Right lobe of liver (tissue), 6 donors: ENCODE measurements around the gene BCKDHA. TPM values are rescaled to one million over a fixed set of nuclear protein-coding genes. Genes with fewer than 3 reads are reported as not detected.

ENCODE experiments used
- ATAC-seq, 4 donors: fragments of 200-7000 bp; cut with Tn5 transposase; one replicate each; pipeline ENCODE4 v1.9.1; 2020; ENCODE audit warnings: mild to moderate bottlenecking in 4 of 4, moderate library complexity in 4 of 4
- DNase-seq, 3 donors: peaks; one replicate each; pipeline ENCODE4 v3.0.0-alpha.2; 2020
- H3K27ac ChIP-seq, 3 donors: fragments of 200-600 bp; one replicate each; pipeline ENCODE4 v1.8.0; 2022
- H3K27me3 ChIP-seq, 2 donors: fragments of 200-600 bp; one replicate each; pipeline ENCODE4 v1.8.0; 2022
- H3K36me3 ChIP-seq, 4 donors: fragments of 200-600 bp; sonication (generic) in 1 of 4; one replicate each; pipeline versions ENCODE4 v1.5.1 to v1.8.0; 2017 to 2022; ENCODE audit warnings: control low read depth in 1 of 4
- H3K4me1 ChIP-seq, 4 donors: fragments of 200-600 bp; sonication (generic) in 1 of 4; one replicate each; pipeline versions ENCODE4 v1.5.1 to v1.8.0; 2017 to 2022; ENCODE audit warnings: control low read depth in 1 of 4
- H3K4me3 ChIP-seq, 3 donors: fragments of 200-600 bp; one replicate each; pipeline ENCODE4 v1.8.0; 2022
- H3K9me3 ChIP-seq, 4 donors: fragments of 200-600 bp; sonication (generic) in 1 of 4; one replicate each; pipeline versions ENCODE4 v1.5.1 to v1.8.0; 2017 to 2022; ENCODE audit warnings: control low read depth in 1 of 4
- CTCF ChIP-seq, 4 donors: fragments of 200-600 bp in 3 of 4; fragments of 450-650 bp in 1 of 4; IDR thresholded peaks; one replicate each; pipeline versions ENCODE4 v1.5.1 to v1.8.0; 2016 to 2022; ENCODE audit warnings: antibody characterized with exemption in 4 of 4, mild to moderate bottlenecking in 2 of 4
- POLR2A ChIP-seq: fragments of 450-650 bp; IDR thresholded peaks from one replicate; pipeline ENCODE4 v1.6.1; 2017; ENCODE audit warnings: antibody characterized with exemption, mild to moderate bottlenecking
- WGBS: methylation state at CpG from one replicate; pipeline ENCODE4 v1.1.6; 2018; ENCODE audit warnings: low coverage, low lambda C conversion rate; ENCODE audit not compliant: insufficient coverage; ENCODE audit errors: missing lambda C conversion rate; 5-methylcytosine and 5-hydroxymethylcytosine counted together
- intact Hi-C, 2 donors: fragments of 100-400 bp; cut with DNase I; formaldehyde crosslinking; loops; one replicate each; pipeline versions ENCODE4 v1.11.2 to v1.14.1; 2022
- long read RNA-seq: library from polyadenylated mRNA; unstranded; transcript quantifications from one replicate; pipeline ENCODE4 v2.0.0, GENCODE V29; 2019
- total RNA-seq, 6 experiments: library from RNA; depleted of rRNA in 2 of 6; stranded (reverse); fragments of >200 nt in 2 of 6; fragmentation: NEBNext Ultra II Directional in 3 of 6; extraction: Animal tissue kit (Norgen Biotek cat#: 25700) in 3 of 6; gene quantifications; one replicate each; pipeline versions ENCODE4 v1.1.0 to v1.2.4, GENCODE V29; 2016 to 2023
- donor health status: DM: no; HTN: yes; CAD: no.
- donor health status: DM: no; HTN: no; CAD: no.
- donor health status: DM: no; HTN: no; CAD: no.
- donor health status: DM: no; HTN: yes; CAD: no.
- donor health status: DM: no; HTN: yes; CAD: no.

BCKDHA gene
- 10 to 100 TPM; 32.1 to 68.7 (median 48.9) TPM for total RNA-seq
- long read RNA-seq, transcript BCKDHA-201 (9 exons, 2,103 nt) = major isoform, 13 of 17 reads
- long read RNA-seq, partial matches to known transcripts = 2 of 17 reads
- long read RNA-seq, other reads (novel, unspliced or antisense) = 2 of 17 reads

GRCh38 chr19:41397086-41398049, at the start of gene BCKDHA, which contains the start of gene EXOSC5:
Gene BCKDHA, plus strand, starts transcription at chr19:41397818. Its CDS starts 10 bp downstream, at chr19:41397828.
Gene EXOSC5, minus strand, starts transcription at chr19:41397359. Its CDS starts 31 bp downstream, at chr19:41397328.
- Histone ChIP-seq H3K9me3 (no peaks in the 10 kb centered on the region), H3K4me1 (peaks cover 0 to 21% (median 4%) of the 10 kb centered on the region in 4 donors), H3K27me3 (no peaks in the 10 kb centered on the region), H3K4me3 (peak within 1 kb of the TSS; percentile 95 to 96 (median 95)), H3K36me3 (no peaks in the 10 kb centered on the region), H3K27ac (peak within 1 kb of the TSS; percentile 94 to 97 (median 97))
- 0% methylated on average over 29 of the region's 50 CpGs for WGBS
- intact Hi-C loops = no loop called here
- DNase-seq = peak; percentile 98 to 100 (median 99)
- ATAC-seq = peak; percentile 96 to 98 (median 97)
- TF ChIP-seq POLR2A (no peak), CTCF (IDR thresholded peaks at IDR 0.05) (no peak)

- WGBS = 9% methylated on average over 16 of the region's 22 CpGs
- peaks cover 0 to 18% (median 0%) of the 10 kb centered on the region in 4 donors for H3K4me1 ChIP-seq
- H3K36me3 ChIP-seq = peaks cover 0 to 3% (median 0%) of the 10 kb centered on the region in 4 donors
- no peak for DNase-seq
- intact Hi-C loops = no loop called here
- peak overlapping the region; percentile 51 to 62 (median 60) for H3K4me3 ChIP-seq
- H3K27me3 ChIP-seq = no peaks in the 10 kb centered on the region
- TF ChIP-seq CTCF (IDR thresholded peaks at IDR 0.05) (no peak), POLR2A (no peak)
- no peaks in the 10 kb centered on the region for H3K9me3 ChIP-seq
- ATAC-seq = no peak
- H3K27ac ChIP-seq = peak overlapping the region in 1 of 3 donors; percentile 41
Observed at GRCh38 chr19:41350735-41351338, 46.8 kb upstream of the BCKDHA start.

GRCh38 chr19:41351339-41352245, 46.0 kb upstream of the BCKDHA start:
- under 1% methylated on average over 30 of the region's 58 CpGs for WGBS
- no peaks in the 10 kb centered on the region for H3K27me3 ChIP-seq
- H3K9me3 ChIP-seq = no peaks in the 10 kb centered on the region
- TF ChIP-seq CTCF (IDR thresholded peaks at IDR 0.05) = no peak
- no peak for TF ChIP-seq POLR2A
- H3K36me3 ChIP-seq = no peaks in the 10 kb centered on the region
- DNase-seq = peak; percentile 66 to 82 (median 73)
- peaks cover 0 to 18% (median 0%) of the 10 kb centered on the region in 4 donors for H3K4me1 ChIP-seq
- H3K4me3 ChIP-seq = peak overlapping the region; percentile 51 to 62 (median 60)
- peak overlapping the region in 2 of 3 donors; percentile 41 to 66 for H3K27ac ChIP-seq
- peak; percentile 47 to 62 (median 58) for ATAC-seq
- intact Hi-C loops = no loop called here

- intact Hi-C loops = no loop called here
Observed at GRCh38 chr19:41352279-41352608, 45.4 kb upstream of the BCKDHA start.

More at GRCh38 chr19:41352279-41352608, 45.4 kb upstream of the BCKDHA start:
- Histone ChIP-seq H3K9me3 (no peaks in the 10 kb centered on the region), H3K27me3 (no peaks in the 10 kb centered on the region), H3K4me1 (peaks cover 0 to 18% (median 0%) of the 10 kb centered on the region in 4 donors), H3K4me3 (peak overlapping the region; percentile 51 to 62 (median 60)), H3K36me3 (no peaks in the 10 kb centered on the region), H3K27ac (peak overlapping the region; percentile 44 to 91 (median 66))
- 1% methylated on average over 9 of the region's 12 CpGs for WGBS
- no peak for ATAC-seq
- DNase-seq = no peak
- no peak for TF ChIP-seq CTCF (IDR thresholded peaks at IDR 0.05)
- no peak for TF ChIP-seq POLR2A
